GM18870 (cell line): Measurements from ENCODE around the gene LSM12.
"Not testable (repeated sequence)": the region's sequence is repeated elsewhere in the genome, so short reads cannot be mapped to it uniquely, and the experiment has no call there.

Source experiments
- ATAC-seq: cut with Tn5 transposase; IDR thresholded peaks from one replicate; pipeline ENCODE4 v1.9.1; 2021; ENCODE audit warnings: moderate library complexity; ENCODE audit not compliant: unreplicated experiment

Gene LSM12

DNA sequence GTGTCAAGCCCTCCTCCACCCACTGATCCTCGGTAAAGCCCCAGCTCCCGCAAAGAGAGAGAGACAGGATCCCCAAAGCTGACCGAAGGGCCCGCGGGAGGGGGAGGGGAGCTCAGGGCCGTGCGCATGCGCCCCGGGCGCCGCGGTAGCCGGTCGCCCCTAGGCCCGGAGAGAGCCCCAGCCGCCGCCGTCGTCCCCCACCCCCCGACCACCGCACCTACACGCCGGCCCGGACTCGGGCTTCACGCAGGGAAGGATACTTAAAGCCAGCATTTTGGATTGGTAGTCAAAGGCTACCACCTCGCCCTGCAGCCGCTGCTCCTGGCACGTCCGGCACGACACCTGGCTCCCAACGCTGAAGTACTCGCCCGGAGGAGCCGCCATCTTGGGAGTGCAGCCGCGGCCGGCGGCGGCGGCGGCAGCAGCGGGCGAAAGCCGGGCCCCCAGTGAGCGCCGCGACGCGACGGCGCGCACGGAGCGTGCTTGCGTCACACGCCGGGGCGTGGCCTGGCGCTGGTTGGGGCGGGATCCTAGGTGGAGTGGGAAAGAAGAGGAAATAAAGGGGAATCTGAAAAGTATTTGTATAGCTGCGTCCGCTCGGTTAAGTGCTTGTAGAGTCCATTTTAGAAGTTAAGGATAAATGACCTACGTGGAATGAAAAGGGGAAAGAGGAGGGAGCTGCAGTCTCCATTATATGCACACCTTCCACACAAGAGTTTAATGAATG, at the start of gene LSM12:
Gene LSM12, minus strand, starts transcription at position 468 of the 727 bp plus-strand sequence. Its CDS starts 84 bp downstream, at position 384.
- no peak for ATAC-seq

DNA sequence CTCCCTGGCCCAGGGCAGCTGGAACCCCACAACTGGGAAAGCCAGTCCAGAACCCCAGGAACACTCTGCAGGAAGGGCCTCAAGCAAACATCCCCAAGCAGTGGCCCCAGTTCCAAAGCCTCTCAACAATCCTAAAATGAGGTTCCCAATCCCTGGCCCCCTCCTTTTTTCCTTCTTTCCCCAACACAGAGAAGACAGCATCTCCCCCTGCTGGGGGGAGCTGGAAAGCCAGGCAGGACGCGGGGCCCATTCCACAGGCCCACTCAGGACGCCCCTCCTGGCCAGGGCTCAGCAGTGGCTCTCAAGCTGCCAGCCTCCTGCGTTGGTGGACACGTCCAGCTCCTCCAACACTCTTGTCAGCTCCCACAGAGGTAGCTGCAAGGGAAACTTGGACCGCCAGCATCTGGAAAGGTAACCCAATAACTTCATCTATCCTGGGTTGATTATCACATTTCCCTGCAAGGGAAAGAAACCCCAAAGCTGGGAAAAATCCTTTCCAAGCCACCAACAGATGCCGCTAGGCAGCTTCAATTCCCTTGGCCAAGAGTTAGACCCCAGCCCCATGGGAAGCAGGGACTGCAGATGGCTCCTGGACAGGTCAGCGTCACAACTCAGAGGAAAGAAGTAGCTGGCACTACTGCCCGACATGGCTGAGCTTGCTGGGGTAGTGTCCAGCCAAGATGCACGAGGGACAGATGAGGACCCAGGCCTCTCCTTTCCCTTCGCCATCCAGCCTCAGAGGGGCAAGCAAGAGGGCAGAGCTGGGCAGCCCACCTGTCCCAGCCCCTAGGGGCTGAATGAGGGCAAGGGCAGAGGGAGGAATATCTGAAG, 49.3 kb upstream of the LSM12 start:
- no peak for ATAC-seq

DNA sequence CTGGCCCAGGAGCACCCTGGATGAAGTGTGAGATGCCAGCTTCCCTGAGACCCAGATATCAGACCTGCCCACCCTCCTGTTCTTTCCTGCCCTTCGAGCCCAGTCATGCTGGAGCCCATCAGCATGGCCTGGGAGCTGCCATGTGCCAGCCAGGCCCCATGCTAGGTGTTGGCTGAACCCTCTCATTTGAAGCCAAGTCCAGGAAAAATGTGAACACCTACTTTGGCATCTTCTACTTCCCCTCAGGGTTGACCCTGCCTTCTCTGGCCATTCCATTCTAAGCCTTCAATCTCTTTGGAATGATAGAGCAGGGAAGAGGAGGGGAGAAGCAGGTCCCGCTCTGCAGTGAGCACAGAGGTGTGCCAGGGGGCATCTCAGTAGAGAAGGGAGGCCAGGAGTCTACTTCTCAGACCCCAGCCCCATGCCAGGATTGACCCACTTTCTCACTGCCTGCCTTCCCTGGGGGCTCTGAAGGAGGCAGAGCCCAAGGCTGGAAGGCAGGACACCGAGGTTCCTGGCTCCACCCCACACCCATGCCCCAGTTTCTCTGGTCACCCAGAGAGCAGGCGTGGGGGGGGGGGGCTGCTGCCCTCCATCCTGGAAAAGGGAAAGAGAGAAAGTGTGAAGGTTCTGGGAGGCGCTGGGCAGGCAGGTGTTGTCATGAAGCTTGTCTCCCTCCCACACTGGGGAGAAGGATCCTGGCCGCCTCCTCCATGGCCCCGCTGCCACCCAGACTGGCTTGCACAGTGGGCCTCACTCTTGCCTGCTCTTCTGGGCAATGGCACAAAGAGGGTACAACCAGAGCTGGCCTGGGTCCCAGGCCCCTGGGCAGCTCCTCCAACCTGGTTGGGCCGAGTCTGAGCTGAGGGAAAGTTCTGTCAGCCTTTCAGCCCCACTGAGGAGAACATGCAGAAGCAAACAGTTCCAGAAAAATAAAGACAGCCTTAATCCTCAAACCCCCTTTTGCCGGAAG, 47.7 kb upstream of the LSM12 start:
- ATAC-seq, result no peak

DNA sequence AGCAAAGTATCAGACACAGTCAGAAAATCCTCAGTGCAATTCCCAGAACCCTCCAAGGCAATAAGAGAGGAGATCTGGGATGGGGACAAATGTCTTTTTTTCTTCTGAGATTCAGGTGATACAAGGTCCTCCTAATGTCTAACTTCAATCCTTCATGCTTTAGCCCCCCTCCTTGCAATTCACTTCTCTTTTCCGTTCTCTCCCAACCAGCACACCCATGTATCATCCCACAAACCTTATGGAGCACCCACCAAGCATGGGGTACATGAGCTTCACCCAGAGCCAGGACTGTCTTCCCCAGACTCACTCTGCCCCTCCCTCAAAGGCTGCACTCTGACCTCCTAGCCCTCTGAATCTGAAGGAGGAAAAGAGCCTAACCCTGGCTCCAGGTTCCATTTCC, 46.9 kb upstream of the LSM12 start:
- ATAC-seq, result no peak

DNA sequence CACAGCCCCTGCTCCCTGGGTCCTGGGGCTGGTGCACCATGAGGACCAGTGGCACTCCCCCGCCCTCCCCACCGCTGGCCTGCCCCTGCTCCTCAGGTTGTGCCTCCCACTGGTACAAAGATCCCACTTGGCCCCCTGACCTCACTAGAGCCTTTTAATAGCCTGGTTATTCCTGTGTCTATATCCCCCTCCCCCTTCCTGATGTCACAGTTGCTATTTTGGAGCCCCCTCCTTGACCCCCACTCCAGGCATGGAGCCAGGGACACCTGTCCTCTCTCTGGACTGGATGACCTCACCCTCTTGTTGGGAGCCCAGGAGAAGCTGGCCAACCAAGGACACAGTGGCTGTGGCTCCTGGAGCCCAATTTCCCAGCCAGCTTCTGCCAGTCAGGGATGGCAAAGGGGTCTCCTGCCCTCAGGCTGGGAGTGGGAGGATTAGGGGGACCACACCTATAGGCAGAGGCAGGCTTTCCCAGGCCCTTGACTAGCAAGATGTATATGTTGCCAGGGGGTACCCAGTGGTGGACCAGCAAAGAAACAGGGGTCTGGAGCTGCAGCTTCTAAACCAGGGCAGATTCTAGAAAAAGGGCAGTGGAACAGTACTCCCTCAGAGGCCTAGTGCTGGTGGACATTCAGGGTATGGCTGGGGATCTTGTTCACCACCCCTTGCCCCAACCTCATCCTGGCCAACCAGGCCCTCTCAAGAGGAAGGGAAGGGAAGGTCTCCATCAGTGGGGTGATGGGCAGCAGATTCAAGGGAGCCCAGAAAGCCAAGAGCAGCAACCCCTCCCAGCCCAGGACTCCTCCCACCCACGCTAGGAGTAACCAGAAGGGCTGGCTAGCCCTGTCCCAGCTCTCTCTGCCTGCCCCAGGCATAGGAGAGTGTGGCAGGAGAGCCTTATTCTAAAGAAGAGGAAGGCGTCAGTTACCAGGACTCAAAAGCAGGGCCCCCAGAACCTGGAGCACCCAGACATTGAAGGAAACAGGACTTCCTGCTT, 46.1 kb upstream of the LSM12 start:
- no peak for ATAC-seq

DNA sequence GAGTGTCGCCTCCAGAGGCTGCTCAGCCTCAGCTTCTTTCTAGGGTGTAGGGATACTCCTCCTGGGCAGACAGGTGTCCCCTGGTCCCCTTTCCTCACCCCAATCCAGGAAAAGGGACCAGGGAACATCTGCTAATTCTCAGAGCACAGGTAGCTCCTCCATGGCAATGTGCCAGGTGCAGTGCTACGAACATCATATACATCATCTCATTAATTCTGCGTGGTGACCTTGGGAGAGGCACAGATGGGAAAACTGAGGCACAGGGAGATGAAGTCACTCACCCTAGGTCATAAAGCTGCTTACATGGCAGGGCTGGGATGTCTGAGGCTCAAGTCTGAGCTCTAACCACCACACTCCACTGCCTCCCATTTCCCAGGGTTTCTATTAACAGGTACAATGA, 45.3 kb upstream of the LSM12 start:
- no peak for ATAC-seq

DNA sequence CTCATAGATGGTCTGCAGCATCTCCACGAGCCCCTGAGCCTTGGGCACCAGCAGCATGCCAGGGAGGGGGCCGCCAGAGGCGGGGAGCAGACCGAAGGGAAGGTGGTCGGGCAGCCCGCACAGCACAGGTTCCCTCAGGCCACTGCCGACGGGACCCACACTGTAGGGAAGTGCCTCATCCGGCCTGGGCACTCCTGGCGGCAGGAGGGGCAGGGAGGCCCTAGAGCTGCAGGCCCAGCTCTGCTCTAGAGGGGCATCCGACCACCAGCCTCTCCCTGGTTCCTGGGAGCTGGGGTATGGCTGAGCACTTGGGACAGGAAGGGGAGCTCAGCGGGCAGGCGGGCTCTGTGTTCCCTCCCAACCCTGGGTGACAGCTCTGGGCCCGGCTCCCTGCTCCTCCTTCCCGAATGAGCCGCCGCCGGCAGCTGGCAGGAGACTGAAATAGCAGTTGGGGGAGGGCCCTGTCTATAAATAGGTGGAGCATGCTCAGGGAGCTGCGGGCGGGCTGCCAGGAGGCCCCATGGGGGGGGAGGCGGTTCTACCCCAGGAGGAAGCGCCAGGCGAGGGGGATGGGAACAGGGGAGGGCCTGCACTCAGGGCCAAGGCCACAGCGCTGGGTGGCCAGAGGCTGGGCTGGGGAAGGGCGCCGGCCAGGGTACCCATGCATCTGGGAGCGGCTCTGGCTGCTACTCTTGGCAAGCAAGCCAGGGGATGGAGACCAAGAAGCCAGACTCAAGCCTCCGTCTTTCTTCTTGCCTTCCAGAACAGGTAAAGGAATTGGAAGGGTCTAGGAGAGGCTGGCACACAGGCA, 44.6 kb upstream of the LSM12 start:
- ATAC-seq, result no peak

DNA sequence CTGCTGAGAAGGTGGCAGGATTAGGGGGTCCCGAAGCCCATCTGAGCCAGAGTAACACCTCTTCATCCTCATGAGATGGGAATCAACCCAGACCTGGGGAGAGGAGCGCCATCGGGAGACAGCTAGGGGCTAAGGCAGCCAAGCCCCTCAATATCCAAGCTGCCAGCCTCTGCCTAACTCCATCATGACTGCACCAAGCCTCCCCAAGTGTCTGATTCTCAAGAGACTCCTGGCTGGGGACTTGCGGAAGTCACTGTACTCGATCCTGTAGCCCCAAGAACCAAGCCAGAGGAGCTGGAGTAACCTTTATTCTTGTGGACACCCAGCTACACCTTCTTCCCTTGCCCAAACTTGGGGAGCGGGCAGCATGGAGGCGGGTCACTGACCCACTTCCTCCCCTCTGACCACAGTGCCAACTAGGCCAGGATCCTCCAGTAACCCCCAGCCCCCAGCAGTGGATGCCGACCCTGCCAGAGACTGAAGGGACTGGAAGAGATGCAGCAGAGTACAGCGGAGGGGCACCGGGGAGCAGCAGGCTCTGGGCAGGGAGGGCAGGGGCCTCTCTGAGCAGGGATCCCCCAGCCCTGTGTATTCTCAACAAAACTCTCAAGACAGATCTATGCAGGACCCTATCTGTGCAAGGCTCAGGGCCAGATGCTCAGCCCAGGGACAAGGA, 43.7 kb upstream of the LSM12 start:
- ATAC-seq, result no peak

DNA sequence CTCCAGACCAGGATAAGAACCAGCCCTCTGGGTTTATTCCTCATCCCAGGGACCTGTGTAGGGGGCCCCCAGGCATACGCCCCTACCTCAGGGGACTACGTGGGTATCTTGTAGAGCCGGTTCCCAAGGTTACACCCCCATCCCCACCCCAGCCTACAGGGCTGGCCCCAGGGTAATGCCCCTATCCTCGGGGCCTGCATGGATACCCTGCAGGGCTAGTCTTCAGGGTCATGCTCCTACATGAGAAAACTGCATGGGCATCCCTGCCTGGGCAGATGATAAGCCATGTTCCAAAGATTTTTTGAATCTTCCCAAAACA, 42.8 kb upstream of the LSM12 start:
- ATAC-seq, result no peak

DNA sequence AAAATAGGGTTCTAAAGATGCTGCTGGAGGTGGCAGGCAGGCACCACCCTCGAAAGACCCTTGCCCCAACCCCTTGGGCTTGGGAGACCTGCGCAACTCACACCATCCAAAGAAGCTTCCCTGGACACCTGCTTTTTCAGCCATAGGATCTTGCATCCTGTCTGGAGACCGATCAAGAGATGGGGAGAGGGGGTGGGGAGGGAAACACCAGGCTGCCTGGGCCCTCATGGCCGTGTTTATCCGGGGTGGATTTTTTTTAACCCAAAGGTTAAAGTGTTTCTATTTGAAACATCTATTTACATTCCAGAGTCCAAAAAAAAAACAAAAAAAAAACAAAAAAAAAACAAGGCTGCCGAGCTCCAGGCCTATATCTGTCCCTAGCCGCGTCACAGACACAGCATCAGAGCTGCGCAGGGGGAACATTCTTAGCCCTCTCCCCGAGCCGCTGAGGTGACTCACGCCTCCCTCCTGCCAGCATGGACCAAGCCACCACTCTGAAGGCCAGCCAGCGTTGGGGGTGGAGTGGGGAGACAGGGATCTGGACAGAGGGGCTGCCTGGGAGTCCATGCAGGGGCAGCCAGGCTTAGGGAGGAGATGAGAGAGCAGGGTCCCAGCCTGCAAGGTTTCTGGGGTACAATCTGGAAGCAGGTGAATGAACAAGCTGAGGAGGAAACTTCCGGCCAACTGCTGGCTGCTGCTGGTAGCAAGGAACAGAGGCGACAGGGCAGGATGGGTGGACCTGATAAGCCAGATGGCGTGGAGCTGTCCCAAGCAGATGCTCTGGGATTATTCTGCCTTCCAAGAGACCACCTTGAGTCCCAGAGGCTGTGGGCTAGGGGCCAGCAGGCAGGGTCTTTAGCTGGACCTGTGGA, 42.2 kb upstream of the LSM12 start:
- ATAC-seq, result no peak

DNA sequence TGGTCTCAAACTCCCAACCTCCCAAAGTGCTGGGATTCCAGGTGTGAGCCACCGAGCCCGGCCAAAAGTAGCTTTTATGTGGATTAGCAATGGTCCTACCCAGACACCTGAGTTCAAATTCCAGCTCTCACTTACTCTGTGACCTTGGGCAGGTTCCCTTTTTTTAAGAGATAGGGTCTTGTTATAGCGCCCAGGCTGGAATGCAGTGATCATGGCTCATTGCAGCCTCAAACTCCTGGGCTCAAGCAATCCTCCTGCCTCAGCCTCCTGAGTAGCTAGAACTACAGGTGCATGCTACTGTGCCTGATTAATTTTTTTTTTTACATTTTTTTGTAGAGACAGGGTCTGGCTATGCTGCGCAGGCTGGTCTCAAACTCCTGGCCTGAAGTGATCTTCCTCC, 40.3 kb upstream of the LSM12 start:
- ATAC-seq, result no peak

DNA sequence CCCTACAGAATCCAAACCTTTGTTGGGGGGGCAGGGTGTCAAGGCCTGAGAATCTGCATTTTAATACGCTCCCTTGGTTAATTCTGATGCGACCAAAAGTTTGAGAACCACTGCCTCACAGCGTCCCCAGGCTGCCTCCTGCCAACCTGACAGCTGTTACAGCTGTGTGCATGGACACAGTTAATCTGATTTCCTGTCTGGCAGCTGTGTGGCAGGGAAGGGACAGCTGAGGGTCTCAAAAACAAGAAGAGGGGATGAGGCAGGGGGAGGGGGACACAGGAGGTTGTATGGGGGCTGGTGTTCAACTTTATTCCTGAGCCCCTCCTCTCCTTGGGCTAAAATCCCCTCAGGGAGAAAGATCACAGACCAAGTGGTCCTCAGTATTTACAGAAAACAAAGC, 39.5 kb upstream of the LSM12 start:
- no peak for ATAC-seq

DNA sequence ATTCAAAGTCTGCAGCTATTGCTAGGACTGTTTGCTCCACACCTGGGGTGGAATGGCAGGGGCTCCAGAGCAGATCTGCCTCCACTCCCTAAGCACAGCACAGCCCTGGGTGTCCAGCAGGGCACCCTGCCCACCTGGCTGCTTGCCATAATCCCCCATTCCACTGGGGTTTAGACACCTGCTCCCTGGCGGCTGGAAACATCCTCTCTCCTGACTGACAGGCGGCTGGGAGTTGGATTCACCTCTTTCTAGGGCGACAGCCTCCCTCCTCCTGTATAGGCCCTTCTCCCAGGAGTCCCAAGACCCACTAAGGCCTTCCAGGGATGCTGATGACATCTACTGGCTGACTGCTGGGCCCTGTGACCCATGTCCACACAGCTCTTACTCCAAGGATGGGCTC, 39.0 kb upstream of the LSM12 start:
- ATAC-seq, result no peak

DNA sequence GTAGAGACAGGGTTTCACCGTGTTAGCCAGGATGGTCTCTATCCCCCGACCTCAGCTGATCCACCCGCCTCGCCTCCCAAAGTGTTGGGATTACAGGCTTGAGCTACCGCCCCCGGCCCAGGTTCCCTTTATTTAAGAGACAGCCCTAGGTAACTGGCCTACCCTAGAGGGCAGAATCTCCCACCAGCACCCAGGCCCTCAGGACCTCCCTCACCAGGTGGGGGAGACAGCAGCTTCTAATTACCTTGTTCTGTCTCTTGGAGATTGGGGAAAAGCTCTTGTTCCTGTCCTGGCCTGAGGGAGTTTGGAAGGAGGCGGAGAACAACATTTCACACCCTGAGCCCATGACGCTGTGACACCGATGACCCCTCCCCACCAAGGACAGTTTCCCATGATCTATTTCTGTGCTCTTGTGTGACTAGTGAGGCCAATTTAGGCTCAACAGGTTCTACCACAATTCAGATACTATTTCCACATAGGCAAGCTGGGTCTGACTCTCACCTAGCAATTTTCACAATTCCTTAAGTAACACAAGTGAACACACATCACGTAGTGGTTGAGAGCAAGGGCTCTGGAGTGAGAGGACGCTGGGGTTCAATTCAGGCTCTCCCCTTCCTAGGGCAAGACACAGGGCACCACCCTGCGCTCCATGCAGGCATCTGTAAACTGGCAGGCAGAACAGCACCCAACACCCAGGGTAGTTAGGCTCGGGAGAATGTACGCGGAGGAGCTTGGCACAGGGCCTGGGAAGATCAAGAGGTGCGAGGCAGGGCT, 36.6 kb upstream of the LSM12 start:
- no peak for ATAC-seq

DNA sequence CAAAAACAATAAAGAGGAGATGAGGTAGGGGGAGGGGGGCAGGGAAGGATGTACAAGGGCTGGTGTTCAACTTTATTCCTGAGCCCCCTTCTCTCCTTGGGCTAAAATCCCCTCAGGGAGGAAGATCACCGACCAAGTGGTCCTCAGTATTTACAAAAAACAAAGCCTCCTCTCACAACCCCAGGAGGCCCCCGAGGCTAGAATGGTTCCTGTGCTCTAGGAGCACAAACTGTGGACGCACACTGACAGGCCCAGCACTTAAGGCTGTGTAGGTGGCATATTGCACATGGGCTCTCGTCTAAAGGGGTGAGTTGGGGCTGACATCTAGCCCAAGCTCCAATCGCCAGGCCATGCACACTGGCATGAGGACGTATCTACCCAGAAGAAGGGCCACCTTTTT, 35.4 kb upstream of the LSM12 start:
- not testable (repeated sequence) for ATAC-seq

DNA sequence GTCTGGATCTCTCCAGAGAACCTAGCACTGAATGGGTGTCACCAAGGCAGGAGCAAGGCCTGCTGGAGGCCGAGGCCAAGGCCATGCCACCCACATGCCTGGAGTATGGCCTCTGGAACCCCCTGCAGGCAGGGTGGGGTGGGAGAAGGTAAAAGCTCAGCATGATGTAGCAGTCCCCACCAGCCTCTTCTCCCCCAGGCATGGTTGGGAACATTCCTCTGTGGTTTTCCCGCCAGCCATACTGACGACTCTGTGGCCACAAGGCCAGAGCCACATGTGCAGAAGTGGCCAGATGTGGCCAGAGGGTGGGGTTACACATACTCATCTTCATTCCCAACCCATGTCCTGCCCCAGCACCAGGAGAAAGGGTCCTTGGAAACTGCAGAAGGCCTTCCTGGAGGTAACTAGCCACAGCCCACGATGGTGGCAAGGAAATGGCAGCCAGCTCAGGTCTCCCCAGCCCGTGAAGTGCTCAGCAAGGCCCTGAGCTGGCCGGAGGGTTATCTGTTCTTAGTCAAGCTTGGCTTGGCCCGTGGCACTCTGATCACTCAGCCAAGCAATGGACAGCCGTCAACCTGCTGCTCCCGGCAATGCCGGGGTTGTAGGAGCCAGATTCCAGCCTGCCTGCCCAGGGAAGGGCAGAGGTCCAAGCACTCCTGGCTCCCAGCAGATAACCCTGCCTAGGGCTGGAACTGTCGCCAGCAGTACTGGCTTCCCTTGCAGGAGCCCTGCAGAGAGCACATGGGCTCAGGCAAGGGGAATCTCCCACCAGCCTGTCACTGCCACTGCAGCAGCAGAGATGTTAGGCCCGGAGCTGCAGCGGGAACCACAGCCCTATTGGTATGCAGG, 30.9 kb upstream of the LSM12 start:
- ATAC-seq, result no peak
